IMR-90 (cell line): Measurements from ENCODE around the gene RIMBP2. TPM values are rescaled to one million over a fixed set of nuclear protein-coding genes. Genes with fewer than 3 reads are reported as not detected.
A peak's percentile ranks its signal among the peaks of the same experiment; 100 is the strongest.

Experiments
- ATAC-seq: fragments of 200-7000 bp; cut with Tn5 transposase; 2 replicates; pipeline ENCODE4 v1.9.1; 2020; ENCODE audit warnings: low read depth, mild to moderate bottlenecking, moderate library complexity
- BruUV-seq: library from RNA; stranded (reverse); fragments of 400-500 nt; replicated peaks from 2 replicates; lab custom pipeline; 2021; lab: Mats Ljungman, UMichigan
- CTCF ChIA-PET: fragments of 300-600 bp; formaldehyde crosslinking; extraction: SDS; loops from one replicate; lab custom pipeline; 2021; ENCODE audit warnings: antibody characterized with exemption; lab: Yijun Ruan, JAX
- POLR2A ChIA-PET: fragments of 300-600 bp; sonication (Branson Sonifier 250); formaldehyde crosslinking; loops from one replicate; lab custom pipeline; 2022; ENCODE audit warnings: antibody characterized with exemption; ENCODE audit not compliant: unreplicated experiment; lab: Charles Lee
- DNase-seq: peaks from one replicate; pipeline ENCODE4 v3.0.0; 2013
- H2AFZ ChIP-seq: replicated peaks from 2 replicates; pipeline ENCODE3; 2013; ENCODE audit warnings: low read length, mild to moderate bottlenecking; ENCODE audit not compliant: poor library complexity
- H2AK5ac ChIP-seq: 2 replicates; pipeline ENCODE4 v1.6.1; 2013; ENCODE audit warnings: low read depth, low read length, inconsistent platforms
- H2AK9ac ChIP-seq: replicated peaks from 2 replicates; pipeline ENCODE3; 2013; ENCODE audit warnings: mild to moderate bottlenecking, low read depth, low read length, moderate library complexity; ENCODE audit not compliant: poor library complexity
- H2BK120ac ChIP-seq: 2 replicates; pipeline ENCODE4 v1.6.1; 2013; ENCODE audit warnings: low read depth, low read length, inconsistent platforms
- H2BK15ac ChIP-seq: 3 replicates; pipeline ENCODE4 v1.6.1; 2013; ENCODE audit warnings: low read depth, low read length, inconsistent platforms
- H2BK20ac ChIP-seq: 2 replicates; pipeline ENCODE4 v1.6.1; 2013; ENCODE audit warnings: low read depth, mild to moderate bottlenecking, inconsistent platforms, low read length, moderate library complexity
- H2BK5ac ChIP-seq: 2 replicates; pipeline ENCODE4 v1.6.1; 2013; ENCODE audit warnings: mild to moderate bottlenecking, low read depth, low read length, inconsistent platforms; ENCODE audit not compliant: poor library complexity, severe bottlenecking
- H3K14ac ChIP-seq: replicated peaks from 2 replicates; pipeline ENCODE4 v1.6.1; 2013; ENCODE audit warnings: low read depth, low read length, inconsistent platforms
- H3K18ac ChIP-seq: 2 replicates; pipeline ENCODE4 v1.6.1; 2013; ENCODE audit warnings: low read depth, low read length, control low read depth
- H3K23ac ChIP-seq: 2 replicates; pipeline ENCODE4 v1.6.1; 2013; ENCODE audit warnings: low read depth, low read length, inconsistent platforms
- H3K27ac ChIP-seq: 2 replicates; pipeline ENCODE4 v1.5.1; 2013; ENCODE audit warnings: mild to moderate bottlenecking, control low read depth, low read length; ENCODE audit not compliant: insufficient read depth
- H3K27me3 ChIP-seq: 2 replicates; pipeline ENCODE4 v1.6.1; 2013; ENCODE audit warnings: low read length; ENCODE audit not compliant: control insufficient read depth, insufficient read depth
- H3K36me3 ChIP-seq: 2 replicates; pipeline ENCODE4 v1.6.1; 2013; ENCODE audit warnings: low read length, mixed read lengths; ENCODE audit not compliant: control insufficient read depth, insufficient read depth
- H3K4ac ChIP-seq: 2 replicates; pipeline ENCODE4 v1.6.1; 2013; ENCODE audit warnings: low read depth, low read length, inconsistent platforms
- H3K4me1 ChIP-seq: 2 replicates; pipeline ENCODE4 v1.6.1; 2013; ENCODE audit warnings: low read length, mixed read lengths; ENCODE audit not compliant: control insufficient read depth, insufficient read depth
- H3K4me2 ChIP-seq: 2 replicates; pipeline ENCODE4 v1.6.1; 2013; ENCODE audit warnings: low read depth, mild to moderate bottlenecking, control low read depth, low read length, moderate library complexity
- H3K4me3 ChIP-seq: 2 replicates; pipeline ENCODE4 v1.5.1; 2013; ENCODE audit warnings: low read depth, mild to moderate bottlenecking, control low read depth, low read length, moderate library complexity; ENCODE audit not compliant: insufficient read depth
- H3K56ac ChIP-seq: 2 replicates; pipeline ENCODE4 v1.6.1; 2013; ENCODE audit warnings: low read length, inconsistent platforms; ENCODE audit not compliant: insufficient read depth; ENCODE audit errors: extremely low read depth
- H3K79me1 ChIP-seq, 2 experiments: 2 replicates each; pipeline ENCODE4 v1.6.1; 2013; ENCODE audit warnings: low read length in 2 of 2, inconsistent platforms in 1 of 2, low read depth in 1 of 2
- H3K9ac ChIP-seq: 2 replicates; pipeline ENCODE4 v1.6.1; 2013; ENCODE audit warnings: low read depth, low read length, control low read depth
- H3K9me1 ChIP-seq: 2 replicates; pipeline ENCODE4 v1.6.1; 2013; ENCODE audit warnings: low read length, inconsistent platforms; ENCODE audit not compliant: insufficient read depth
- H3K9me3 ChIP-seq: 2 replicates; pipeline ENCODE4 v1.6.1; 2013; ENCODE audit warnings: low read length; ENCODE audit not compliant: control insufficient read depth, insufficient read depth
- H4K20me1 ChIP-seq: 2 replicates; pipeline ENCODE4 v1.6.1; 2013; ENCODE audit warnings: low read length, inconsistent platforms; ENCODE audit not compliant: insufficient read depth
- H4K5ac ChIP-seq: 2 replicates; pipeline ENCODE4 v1.6.1; 2013; ENCODE audit warnings: mild to moderate bottlenecking, low read depth, low read length, control low read depth
- H4K8ac ChIP-seq, 2 experiments: 2 replicates each; pipeline ENCODE4 v1.6.1; 2013; ENCODE audit warnings: low read depth in 2 of 2, low read length in 2 of 2, control low read depth in 1 of 2, inconsistent platforms in 1 of 2
- H4K91ac ChIP-seq: 2 replicates; pipeline ENCODE4 v1.6.1; 2013; ENCODE audit warnings: low read depth, low read length, inconsistent platforms; ENCODE audit not compliant: insufficient read depth
- CTCF ChIP-seq: conservative IDR thresholded peaks from 2 replicates; pipeline ENCODE4 v1.5.1; 2012; ENCODE audit warnings: mild to moderate bottlenecking, low read depth, low read length, improper control_type of control experiment
- FOS ChIP-seq: fragments of 150-350 bp; IDR thresholded peaks from 2 replicates; pipeline ENCODE4 v1.6.1; 2016; ENCODE audit warnings: low read depth, low read length
- MAZ ChIP-seq: IDR thresholded peaks from 2 replicates; pipeline ENCODE4 v1.6.1; 2012; ENCODE audit warnings: low read depth, mild to moderate bottlenecking, low read length, improper control_type of control experiment, moderate library complexity, borderline replicate concordance
- NFE2L2 ChIP-seq: fragments of 150-350 bp; IDR thresholded peaks from 2 replicates; pipeline ENCODE4 v1.6.1; 2016; ENCODE audit warnings: low read depth, mild to moderate bottlenecking, low read length
- RCOR1 ChIP-seq: IDR thresholded peaks from 2 replicates; pipeline ENCODE4 v1.6.1; 2012; ENCODE audit warnings: mild to moderate bottlenecking, low read length, improper control_type of control experiment; ENCODE audit not compliant: insufficient replicate concordance
- RFX5 ChIP-seq: IDR thresholded peaks from 2 replicates; pipeline ENCODE4 v1.8.0; 2012; ENCODE audit warnings: low read depth, mild to moderate bottlenecking, low read length, moderate library complexity
- WGBS, 2 experiments: methylation state at CpG; one replicate each; pipeline versions ENCODE4 v1.1.5 to v1.1.7; 2013; ENCODE audit warnings: missing lambda C conversion rate in 2 of 2; ENCODE audit not compliant: insufficient read length in 1 of 2; ENCODE audit errors: extremely low coverage in 2 of 2; 5-methylcytosine and 5-hydroxymethylcytosine counted together
- dilution Hi-C: fragments of 300-500 bp; cut with HindIII; formaldehyde crosslinking; loops from one replicate; pipeline ENCODE4 v1.14.3; 2018; ENCODE audit warnings: low sequenced_read_pairs; ENCODE audit not compliant: unreplicated experiment
- in situ Hi-C: fragments of 300-500 bp; cut with MboI; formaldehyde crosslinking; loops from 3 replicates; pipeline ENCODE4 v1.14.3; 2019; ENCODE audit warnings: low sequenced_read_pairs, inconsistent platforms, mixed read lengths
- intact Hi-C: fragments of 100-400 bp; cut with micrococcal nuclease; formaldehyde crosslinking; loops from 2 replicates; pipeline ENCODE4 v1.10.0; 2022
- polyA plus RNA-seq, 3 experiments: library from polyadenylated mRNA; depleted of rRNA; stranded (reverse); fragments of >200 nt; gene quantifications; 2 replicates each; pipeline ENCODE4 v1.2.3, GENCODE V29; 2012; ENCODE audit warnings: low replicate concordance in 1 of 3
- total RNA-seq: library from RNA; depleted of rRNA; stranded (reverse); fragments of >200 nt; gene quantifications from 2 replicates; pipeline ENCODE4 v1.2.3, GENCODE V29; 2012
- TF ChIP-seq, protein P1 (sequence below): fragments of 150-350 bp; IDR thresholded peaks from 2 replicates; pipeline ENCODE4 v1.6.1; 2016; ENCODE audit warnings: low read depth, mild to moderate bottlenecking, low read length, moderate library complexity, borderline replicate concordance

RIMBP2 gene
- total and polyA plus RNA-seq, 2 of the 4 experiments (the other 2 are of a cell fraction) = not detected

DNA sequence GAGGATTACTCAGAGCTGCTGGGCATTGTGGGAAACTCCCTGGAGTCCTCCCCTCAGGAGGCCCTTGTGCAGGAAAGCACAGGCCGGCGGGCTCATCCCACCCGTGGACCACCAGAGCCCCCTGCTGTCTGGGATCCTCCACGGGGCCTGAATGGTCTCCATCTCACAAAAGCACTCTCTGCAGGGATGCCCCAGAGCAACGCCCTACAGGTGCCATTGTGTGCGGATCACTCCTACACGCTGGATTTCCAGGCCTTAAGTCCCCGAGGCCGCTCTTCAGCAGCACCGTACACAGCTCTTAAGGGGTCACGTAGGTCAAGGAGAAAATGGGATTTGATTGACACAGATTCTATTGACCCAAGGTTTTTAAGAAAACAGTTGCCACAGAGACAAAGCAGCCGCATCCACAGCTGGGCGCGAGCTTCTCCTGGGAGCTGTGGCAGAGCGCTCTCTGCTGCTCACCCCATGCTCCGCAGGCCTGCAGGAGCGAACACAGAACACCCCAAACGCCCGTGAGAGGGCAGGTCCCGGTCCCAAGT is 36.7 kb upstream of the RIMBP2 start:
- BruUV-seq = no TSS peak
- ATAC-seq = no peak

More for the DNA sequence above, 36.7 kb upstream of the RIMBP2 start:
- Histone ChIP-seq H2BK5ac (no peak overlapping the region), H3K79me1 (no peaks in the 10 kb centered on the region), H2AK9ac (no peak overlapping the region), H3K4me3 (no peak overlapping the region), H2AK5ac (no peak overlapping the region), H3K27ac (no peak overlapping the region), H4K5ac (no peak overlapping the region), H2BK15ac (no peak overlapping the region), H3K4ac (no peak overlapping the region), H3K9ac (no peak overlapping the region), H2AFZ (peak overlapping the region; percentile 23), H4K20me1 (no peaks in the 10 kb centered on the region), H2BK120ac (no peak overlapping the region), H3K14ac (no peak overlapping the region), H4K8ac (no peak overlapping the region), H3K23ac (no peak overlapping the region), H2BK20ac (no peak overlapping the region), H3K9me3 (peaks cover 11% of the 10 kb centered on the region; the same call in 1 of the 2 replicates), H3K4me1 (no peaks in the 10 kb centered on the region), H3K18ac (no peak overlapping the region), H3K36me3 (no peaks in the 10 kb centered on the region), H3K4me2 (no peak overlapping the region), H4K91ac (no peak overlapping the region), H3K27me3 (no peaks in the 10 kb centered on the region), H3K56ac (no peak overlapping the region), H3K9me1 (no peaks in the 10 kb centered on the region)
- WGBS, 2 experiments = no CpG with 5 or more reads among the region's 20 CpGs
- in situ Hi-C loops = no loop called here
- TF ChIP-seq FOS (no peak), MAZ (no peak), RCOR1 (no peak), NFE2L2 (no peak), CTCF (no peak), RFX5 (no peak)
- TF ChIP-seq, protein P1, sequence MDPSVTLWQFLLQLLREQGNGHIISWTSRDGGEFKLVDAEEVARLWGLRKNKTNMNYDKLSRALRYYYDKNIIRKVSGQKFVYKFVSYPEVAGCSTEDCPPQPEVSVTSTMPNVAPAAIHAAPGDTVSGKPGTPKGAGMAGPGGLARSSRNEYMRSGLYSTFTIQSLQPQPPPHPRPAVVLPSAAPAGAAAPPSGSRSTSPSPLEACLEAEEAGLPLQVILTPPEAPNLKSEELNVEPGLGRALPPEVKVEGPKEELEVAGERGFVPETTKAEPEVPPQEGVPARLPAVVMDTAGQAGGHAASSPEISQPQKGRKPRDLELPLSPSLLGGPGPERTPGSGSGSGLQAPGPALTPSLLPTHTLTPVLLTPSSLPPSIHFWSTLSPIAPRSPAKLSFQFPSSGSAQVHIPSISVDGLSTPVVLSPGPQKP = no peak
- dilution Hi-C loops = no loop called here
- intact Hi-C loops = no loop called here
- ChIA-PET POLR2A (no interaction called here), CTCF (no interaction called here)
- no peak for DNase-seq
